HG03108 (cell line): Measurements from ENCODE around the gene HIGD1C.
"Not testable (repeated sequence)": the region's sequence is repeated elsewhere in the genome, so short reads cannot be mapped to it uniquely, and the experiment has no call there.

Experiments
- ATAC-seq: cut with Tn5 transposase; IDR thresholded peaks from one replicate; pipeline ENCODE4 v1.9.1; 2021; ENCODE audit warnings: moderate library complexity; ENCODE audit not compliant: unreplicated experiment

The HIGD1C gene

GRCh38 chr12:50933459-50934124, 18.8 kb upstream of the HIGD1C start:
- no peak for ATAC-seq

- ATAC-seq: no peak
Observed at GRCh38 chr12:50934371-50934851, 17.9 kb upstream of the HIGD1C start.

DNA sequence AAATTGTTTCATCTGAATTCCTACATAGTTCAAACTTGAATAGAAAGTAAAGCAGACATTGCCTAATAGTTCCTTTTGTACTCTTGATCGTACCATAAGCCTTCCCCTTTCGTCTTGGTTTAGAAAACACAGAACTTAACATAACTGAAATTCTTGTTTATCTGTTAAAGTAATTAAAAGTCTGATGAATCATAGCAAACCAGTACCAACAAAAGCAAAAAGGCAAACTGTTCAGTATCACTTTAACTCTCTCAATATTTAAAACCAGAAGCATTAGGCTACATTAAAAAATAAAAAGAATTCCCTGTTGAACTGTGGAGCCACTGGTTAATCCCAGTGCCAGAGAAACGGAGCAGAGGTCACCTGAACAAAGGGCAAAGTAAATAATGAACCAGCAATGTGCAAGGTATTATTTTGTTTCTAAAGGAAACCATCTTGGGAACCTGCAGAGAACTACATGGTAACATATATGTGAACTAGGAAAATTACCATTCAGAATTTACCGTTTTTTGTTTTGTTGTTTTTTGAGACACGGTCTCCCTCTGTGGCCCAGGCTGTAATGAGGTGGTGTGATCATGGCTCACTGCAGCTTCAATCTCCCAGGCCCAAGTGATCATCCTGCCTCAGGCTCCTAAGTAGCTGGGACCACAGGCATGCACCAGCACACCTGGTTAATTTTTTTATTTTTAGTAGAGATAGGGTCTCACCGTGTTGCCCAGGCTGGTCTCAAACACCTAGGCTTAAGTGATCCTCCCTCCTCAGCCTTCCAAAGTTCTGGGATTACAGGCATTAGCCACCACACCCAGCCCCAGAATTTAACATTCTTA, 17.1 kb upstream of the HIGD1C start:
- ATAC-seq: no peak

GRCh38 chr12:50936821-50937530, 15.4 kb upstream of the HIGD1C start:
- no peak for ATAC-seq

DNA sequence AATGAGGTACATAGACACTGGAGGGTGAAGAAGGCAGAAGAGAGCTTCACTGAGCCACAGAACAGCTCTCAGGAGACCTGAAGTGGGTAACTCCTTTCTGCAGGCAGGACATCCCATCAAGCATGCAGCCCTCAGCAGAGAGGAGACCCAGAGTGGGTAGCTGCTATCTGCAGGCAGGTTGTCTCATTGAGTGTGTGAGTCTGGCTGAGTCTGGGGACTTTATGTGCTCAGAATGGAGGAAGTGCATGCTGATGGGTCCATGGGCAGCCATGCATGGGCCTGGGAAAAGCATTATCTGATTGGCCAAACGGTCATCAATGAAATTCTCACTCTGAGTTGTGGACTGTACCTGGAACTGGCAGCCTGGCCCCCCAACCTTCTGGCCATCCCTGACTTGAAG, 14.7 kb upstream of the HIGD1C start:
- ATAC-seq: no peak

- ATAC-seq: no peak
Observed at GRCh38 chr12:50947933-50948626, 4.3 kb upstream of the HIGD1C start.

GRCh38 chr12:50948798-50949197, 3.5 kb upstream of the HIGD1C start:
- no peak for ATAC-seq

DNA sequence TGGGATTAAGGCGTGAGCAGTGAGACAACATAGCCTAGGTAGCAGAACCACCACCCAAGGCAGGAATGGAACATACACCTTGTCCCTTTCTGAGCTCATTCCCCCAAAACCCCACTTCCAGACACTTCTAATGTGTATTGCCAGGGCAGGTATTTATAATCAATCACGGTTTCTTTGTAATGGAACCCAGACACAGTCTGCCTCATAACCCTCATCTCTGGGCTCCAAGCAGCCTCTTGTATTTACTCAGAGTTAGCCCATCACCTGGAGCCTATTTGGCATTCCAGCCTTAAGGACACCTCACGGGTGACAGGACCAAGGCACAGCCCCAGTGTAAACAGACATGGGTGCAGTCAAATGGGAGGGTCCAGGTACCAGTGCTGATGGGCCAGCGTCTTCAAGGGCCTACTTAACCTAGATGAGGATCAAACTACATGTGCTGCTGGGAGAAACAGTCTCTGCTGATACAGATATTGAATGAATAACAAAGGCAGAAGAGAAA, 2.5 kb upstream of the HIGD1C start:
- no peak for ATAC-seq

- ATAC-seq: no peak
Observed at GRCh38 chr12:50951112-50951511, 1.2 kb upstream of the HIGD1C start.

- ATAC-seq: no peak
Observed at GRCh38 chr12:50953047-50953446, 703 bp downstream of the HIGD1C start.

- ATAC-seq: not testable (repeated sequence)
Observed at GRCh38 chr12:50954789-50955188, 2.4 kb downstream of the HIGD1C start.

DNA sequence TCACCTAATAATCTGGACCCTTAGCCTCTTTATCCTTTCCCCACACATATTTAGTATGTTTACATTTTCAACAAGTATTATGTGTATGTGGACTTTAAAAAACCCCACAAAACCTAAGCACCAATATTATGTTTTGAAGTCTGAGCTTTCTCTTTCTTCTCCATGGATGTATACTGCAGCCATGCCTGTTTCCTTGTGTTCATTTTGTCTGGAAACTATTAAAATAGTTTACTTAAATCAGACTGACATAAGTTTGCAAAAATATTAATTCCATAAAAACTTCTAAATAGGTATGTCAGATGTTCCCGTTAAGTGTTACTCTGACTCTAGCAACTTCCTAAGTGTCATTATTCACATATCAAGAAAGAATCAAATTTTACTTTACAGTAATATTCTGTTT, 2.9 kb downstream of the HIGD1C start:
- no peak for ATAC-seq

DNA sequence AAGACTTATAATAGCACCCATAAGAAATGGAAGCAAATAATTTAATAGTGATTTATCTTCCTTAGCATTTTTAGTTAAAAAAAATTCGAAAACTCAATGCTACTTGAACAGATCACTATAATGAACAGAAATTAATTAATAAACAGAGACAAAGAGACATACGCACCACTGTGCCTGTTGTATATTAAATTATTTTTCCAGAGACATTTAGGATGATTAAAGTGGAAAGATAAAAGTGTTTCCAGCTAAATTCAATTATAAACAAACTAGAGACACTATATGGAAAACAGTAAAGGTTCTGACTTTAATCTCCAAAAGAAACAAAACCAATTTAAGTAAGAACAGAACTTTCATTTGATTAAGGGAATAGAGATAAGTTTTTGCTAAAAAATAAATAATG, 3.4 kb downstream of the HIGD1C start:
- ATAC-seq: no peak

GRCh38 chr12:50960130-50960529, 7.8 kb downstream of the HIGD1C start:
- ATAC-seq: no peak

DNA sequence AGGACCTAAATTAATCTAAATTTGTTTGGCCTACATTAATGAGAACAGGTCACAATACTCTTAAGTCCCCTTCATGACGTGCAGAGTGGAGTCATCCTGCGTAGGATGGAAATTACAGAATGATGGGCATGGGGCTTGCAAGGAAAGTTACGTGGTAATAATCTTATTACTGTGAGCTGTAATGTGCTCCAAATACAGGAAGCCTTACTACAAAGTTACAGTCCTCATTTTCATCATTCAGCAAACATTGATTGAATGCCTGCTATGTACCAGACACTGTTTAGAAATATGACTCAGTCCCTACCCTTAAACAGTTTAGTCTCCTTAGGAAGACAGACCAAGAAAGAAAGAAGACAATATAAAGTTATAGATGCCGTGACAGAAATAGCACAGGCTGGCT, 9.4 kb downstream of the HIGD1C start:
- ATAC-seq: no peak

- ATAC-seq: no peak
Observed at GRCh38 chr12:50964432-50964831, 12.1 kb downstream of the HIGD1C start.

DNA sequence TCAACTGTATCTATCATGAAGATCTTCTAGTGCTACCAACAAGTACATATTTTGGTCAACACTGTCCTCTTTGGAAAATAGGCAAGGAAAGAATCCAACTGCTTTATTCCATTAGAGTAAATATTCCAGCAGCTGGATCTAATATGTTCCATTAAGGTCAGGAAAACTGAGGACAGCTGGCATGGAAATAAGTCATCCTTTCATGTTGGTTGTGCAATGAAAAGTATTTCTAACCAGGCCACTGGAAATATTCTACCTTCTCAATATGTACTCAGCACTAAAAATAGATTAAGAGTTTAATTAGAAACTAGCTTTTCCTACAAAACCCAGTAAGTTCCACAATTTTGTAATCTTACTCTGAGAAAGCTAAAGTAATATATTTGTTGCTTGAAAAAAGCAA, 19.6 kb downstream of the HIGD1C start:
- no peak for ATAC-seq

- no peak for ATAC-seq
Observed at GRCh38 chr12:50979369-50980052, 27.2 kb downstream of the HIGD1C start.

- ATAC-seq: no peak
Observed at GRCh38 chr12:50980545-50980944, 28.2 kb downstream of the HIGD1C start.
